ENCODE measurements around the gene MAP3K20. TPM values are rescaled to one million over a fixed set of nuclear protein-coding genes. Genes with fewer than 3 reads are reported as not detected.

The MAP3K20 gene
- 10 to 100 TPM; 16.3 to 41.7 (median 34.7) TPM for total RNA-seq

DNA sequence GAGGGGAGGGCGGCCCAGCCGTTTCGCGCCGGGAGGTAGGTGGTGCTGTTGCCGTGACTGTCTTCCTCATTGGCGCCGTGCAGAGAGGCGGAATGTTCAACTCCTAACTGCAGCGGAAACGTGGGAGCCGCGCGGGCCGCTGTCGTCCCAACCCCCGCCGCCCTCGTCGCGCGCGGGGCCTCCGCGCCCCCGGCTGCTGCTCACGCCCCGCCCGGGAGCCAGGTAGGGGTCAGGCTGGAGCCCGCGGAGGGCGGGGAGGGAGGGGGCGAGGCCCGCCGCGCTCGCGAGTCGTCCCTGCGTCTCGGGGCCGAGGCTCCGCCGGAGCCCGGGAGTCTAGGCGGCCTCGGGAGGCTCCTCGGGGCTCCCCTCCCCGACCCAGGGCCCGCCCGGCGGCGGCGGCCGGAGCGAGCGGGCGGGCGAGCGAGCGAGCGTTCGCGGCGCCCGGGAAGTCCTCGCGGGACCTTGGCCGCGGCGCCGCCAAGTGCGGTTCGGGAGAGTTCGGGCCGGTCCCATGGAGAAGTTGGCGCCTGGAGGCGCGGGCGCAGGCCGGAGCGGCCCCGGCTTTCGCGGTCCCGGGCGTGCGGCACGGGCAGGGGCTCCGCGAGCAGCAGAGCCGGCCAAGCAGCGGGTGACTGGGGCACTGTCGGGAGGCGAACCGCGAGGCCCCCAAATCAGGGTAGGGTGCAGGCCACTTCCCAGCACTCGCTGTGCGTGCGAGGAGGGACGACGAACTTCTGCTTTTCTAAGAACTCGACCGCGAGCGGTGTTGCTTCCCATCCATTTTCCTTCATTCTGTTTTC, at the start of gene MAP3K20:
MAP3K20 (plus strand) TSS at position 66 of the 800 bp plus-strand sequence. CDS start 15,186 bp downstream, outside the sequence.
- Histone ChIP-seq H3K4me3 (peak within 1 kb of the TSS; percentile 53 to 82 (median 74)), H3K4me1 (peaks cover 9 to 44% (median 15%) of the 10 kb centered on the region in 4 donors), H3K36me3 (no peaks in the 10 kb centered on the region), H3K27ac (peak within 1 kb of the TSS; percentile 88 to 97 (median 94)), H3K27me3 (no peaks in the 10 kb centered on the region), H3K9me3 (no peaks in the 10 kb centered on the region)
- TF ChIP-seq CTCF (IDR thresholded peaks at IDR 0.05), result peak in 5 of 6 experiments; percentile 40 to 71 (median 48)
- no peak for TF ChIP-seq EP300 (IDR thresholded peaks at IDR 0.05)
- peak in 3 of 4 donors; percentile 29 to 76 (median 51) for TF ChIP-seq POLR2A (IDR thresholded peaks at IDR 0.05)
- peak; percentile 74 to 83 for TF ChIP-seq POLR2AphosphoS5 (IDR thresholded peaks at IDR 0.05)
- peak; percentile 82 to 94 for DNase-seq
- 0% methylated on average over 10 to 27 of the region's 106 CpGs for WGBS, 2 donors
- ATAC-seq (ENCODE audit: low FRiP score in 2 of 2), result peak; percentile 88 to 90

GRCh38 chr2:173026479-173026878, 49.2 kb upstream of the MAP3K20 start:
- peaks cover 0 to 28% (median 1%) of the 10 kb centered on the region in 4 donors for H3K36me3 ChIP-seq
- WGBS, 2 donors, result 93 to 100% methylated on average over 1 of the region's 1 CpG
- DNase-seq, result no peak
- no peaks in the 10 kb centered on the region for H3K27me3 ChIP-seq
- no peak overlapping the region for H3K4me3 ChIP-seq
- peaks cover 0 to 16% (median 9%) of the 10 kb centered on the region in 4 donors for H3K4me1 ChIP-seq
- TF ChIP-seq CTCF (IDR thresholded peaks at IDR 0.05), result no peak
- no peak for TF ChIP-seq POLR2AphosphoS5 (IDR thresholded peaks at IDR 0.05)
- no peak for TF ChIP-seq POLR2A (IDR thresholded peaks at IDR 0.05)
- no peak for TF ChIP-seq EP300 (IDR thresholded peaks at IDR 0.05)
- no peak overlapping the region for H3K27ac ChIP-seq
- ATAC-seq (ENCODE audit: low FRiP score in 2 of 2), result no peak
- H3K9me3 ChIP-seq, result no peaks in the 10 kb centered on the region

DNA sequence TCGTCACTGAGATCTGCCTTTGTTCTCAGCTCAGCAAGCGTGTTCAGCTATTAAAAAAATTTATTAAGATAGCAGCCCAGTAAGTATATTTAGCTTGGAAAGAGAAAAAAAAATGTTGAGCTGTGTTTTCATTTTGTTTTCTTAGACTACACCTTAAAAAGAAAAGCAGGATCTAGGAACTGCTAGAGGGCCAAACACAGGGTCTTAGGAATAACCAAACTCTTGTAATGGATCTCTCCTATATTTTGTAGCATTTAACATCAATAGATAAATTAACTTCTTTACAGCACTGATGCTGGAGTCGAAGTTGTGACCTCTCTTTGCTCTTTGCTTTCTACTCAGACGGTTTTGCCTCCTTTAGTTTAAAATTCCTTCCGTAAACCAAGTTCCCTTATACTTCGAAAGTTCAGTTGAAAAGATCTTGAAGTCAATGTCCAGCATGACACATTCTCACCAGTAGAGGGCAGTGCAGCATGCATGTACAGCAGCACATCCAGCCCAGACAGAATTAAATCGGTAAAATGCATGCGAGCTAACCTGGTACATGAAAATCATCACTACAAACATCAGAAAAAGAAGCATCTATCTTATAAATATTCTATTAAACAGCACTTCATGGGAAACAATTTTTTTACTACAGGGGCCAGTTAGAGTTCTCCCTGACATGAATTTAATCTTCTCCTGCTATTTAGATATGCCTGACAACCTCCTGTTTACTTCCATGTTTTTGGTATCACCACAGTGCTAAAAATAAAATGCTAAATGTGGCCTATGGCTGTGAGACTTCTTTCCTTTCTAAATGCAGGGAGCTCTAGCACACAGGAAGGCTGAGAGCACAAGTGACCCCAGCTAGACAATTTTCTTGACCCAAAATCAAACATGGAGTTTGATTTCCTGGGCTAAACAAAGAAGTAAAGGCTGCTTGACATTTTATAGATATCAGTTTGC, 48.2 kb upstream of the MAP3K20 start:
- H3K27me3 ChIP-seq, result no peaks in the 10 kb centered on the region
- peaks cover 0 to 16% (median 9%) of the 10 kb centered on the region in 4 donors for H3K4me1 ChIP-seq
- peak in 1 of 2 donors; percentile 89 for DNase-seq
- no peak overlapping the region for H3K4me3 ChIP-seq
- no peak for TF ChIP-seq POLR2AphosphoS5 (IDR thresholded peaks at IDR 0.05)
- TF ChIP-seq CTCF (IDR thresholded peaks at IDR 0.05), result peak; percentile 86 to 96 (median 92)
- peak; percentile 87 to 93 for ATAC-seq (ENCODE audit: low FRiP score in 2 of 2)
- peak overlapping the region in 1 of 4 donors; percentile 42 for H3K27ac ChIP-seq
- H3K9me3 ChIP-seq, result no peaks in the 10 kb centered on the region
- H3K36me3 ChIP-seq, result peaks cover 0 to 28% (median 1%) of the 10 kb centered on the region in 4 donors
- 22 to 27% methylated on average over 8 of the region's 8 CpGs for WGBS, 2 donors

- ATAC-seq (ENCODE audit: low FRiP score in 2 of 2) (no peak), DNase-seq (no peak)
- 73 to 85% methylated on average over 1 of the region's 1 CpG for WGBS, 2 donors
- peaks cover 0 to 16% (median 9%) of the 10 kb centered on the region in 4 donors for H3K4me1 ChIP-seq
- no peaks in the 10 kb centered on the region for H3K9me3 ChIP-seq
- peak overlapping the region in 1 of 4 donors; percentile 42 for H3K27ac ChIP-seq
- H3K27me3 ChIP-seq, result no peaks in the 10 kb centered on the region
- peaks cover 0 to 23% (median 1%) of the 10 kb centered on the region in 4 donors for H3K36me3 ChIP-seq
- TF ChIP-seq POLR2AphosphoS5 (IDR thresholded peaks at IDR 0.05), result no peak
- no peak overlapping the region for H3K4me3 ChIP-seq
Observed at GRCh38 chr2:173028141-173028540, 47.5 kb upstream of the MAP3K20 start.

DNA sequence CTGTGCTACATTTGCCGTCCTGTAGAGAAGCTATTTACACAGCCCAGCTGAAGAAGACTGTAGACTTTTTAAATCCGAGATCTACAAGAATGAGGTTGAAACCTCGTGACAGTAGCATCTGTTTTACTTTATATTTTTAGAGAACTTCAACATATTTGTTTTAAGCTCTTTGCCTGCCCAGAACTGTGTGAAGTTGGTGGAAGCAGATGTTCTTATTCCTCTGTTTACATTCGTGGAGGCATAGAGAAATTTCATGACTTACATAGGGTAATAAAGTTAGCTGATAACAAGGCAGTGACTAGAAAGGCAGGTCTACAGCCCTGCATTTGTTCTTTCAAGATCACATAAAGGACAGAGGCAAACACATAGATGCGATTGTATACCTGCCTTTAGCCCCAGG, 47.0 kb upstream of the MAP3K20 start:
- Histone ChIP-seq H3K27ac (no peak overlapping the region), H3K36me3 (peaks cover 0 to 19% (median 1%) of the 10 kb centered on the region in 4 donors), H3K4me3 (no peak overlapping the region), H3K4me1 (peaks cover 0 to 16% (median 9%) of the 10 kb centered on the region in 4 donors), H3K27me3 (no peaks in the 10 kb centered on the region), H3K9me3 (no peaks in the 10 kb centered on the region)
- no peak for ATAC-seq (ENCODE audit: low FRiP score in 2 of 2)
- TF ChIP-seq EP300 (IDR thresholded peaks at IDR 0.05), result no peak
- WGBS, 2 donors, result 64 to 70% methylated on average over 5 of the region's 5 CpGs
- DNase-seq, result no peak
